Neuronal stem cell (in vitro differentiated cells): Measurements from ENCODE around the gene MORC3.
"Not testable (repeated sequence)": the region's sequence is repeated elsewhere in the genome, so short reads cannot be mapped to it uniquely, and the experiment has no call there.

Experiments
- DNase-seq: peaks from one replicate; pipeline ENCODE4 v3.0.0-alpha.2; 2013; ENCODE audit warnings: low spot score
- H2AFZ ChIP-seq: one replicate; pipeline ENCODE4 v1.6.1; 2013; ENCODE audit warnings: mild to moderate bottlenecking, low read length, inconsistent platforms
- H2AK5ac ChIP-seq: 2 replicates; pipeline ENCODE4 v1.6.1; 2013; ENCODE audit warnings: low read depth, mild to moderate bottlenecking, inconsistent platforms, low read length, moderate library complexity, mixed read lengths
- H2BK120ac ChIP-seq: 2 replicates; pipeline ENCODE4 v1.6.1; 2013; ENCODE audit warnings: low read depth, mild to moderate bottlenecking, inconsistent platforms, low read length, moderate library complexity, mixed read lengths
- H2BK12ac ChIP-seq: one replicate; pipeline ENCODE4 v1.6.1; 2013; ENCODE audit warnings: low read length, inconsistent platforms
- H2BK15ac ChIP-seq: 2 replicates; pipeline ENCODE4 v1.6.1; 2013; ENCODE audit warnings: mild to moderate bottlenecking, low read length, inconsistent platforms, mixed read lengths
- H2BK5ac ChIP-seq: one replicate; pipeline ENCODE4 v1.6.1; 2013; ENCODE audit warnings: inconsistent platforms, mild to moderate bottlenecking, low read length, moderate library complexity
- H3K14ac ChIP-seq: one replicate; pipeline ENCODE4 v1.6.1; 2013; ENCODE audit warnings: low read length, inconsistent platforms
- H3K18ac ChIP-seq: 2 replicates; pipeline ENCODE4 v1.6.1; 2013; ENCODE audit warnings: low read length, inconsistent platforms
- H3K23ac ChIP-seq: 2 replicates; pipeline ENCODE4 v1.6.1; 2013; ENCODE audit warnings: low read depth, mild to moderate bottlenecking, mixed read lengths, low read length, inconsistent platforms; ENCODE audit not compliant: poor library complexity
- H3K27ac ChIP-seq: replicated peaks from 3 replicates; pipeline ENCODE4 v1.5.1; 2013; ENCODE audit warnings: low read length, inconsistent platforms
- H3K27me3 ChIP-seq, 3 experiments: 2 replicates each; pipeline ENCODE4 v1.6.1; 2013; ENCODE audit warnings: low read length in 3 of 3, mild to moderate bottlenecking in 2 of 3, inconsistent platforms in 1 of 3, low read depth in 1 of 3, mixed read lengths in 1 of 3, moderate library complexity in 1 of 3; ENCODE audit not compliant: control insufficient read depth in 3 of 3, insufficient read depth in 3 of 3
- H3K36me3 ChIP-seq, 2 donors: replicated peaks in 1 of 2; 2 replicates each; pipeline ENCODE4 v1.6.1; 2013; ENCODE audit warnings: low read length in 2 of 2; ENCODE audit not compliant: control insufficient read depth in 2 of 2, insufficient read depth in 2 of 2
- H3K4ac ChIP-seq: 2 replicates; pipeline ENCODE4 v1.6.1; 2013; ENCODE audit warnings: inconsistent platforms, mild to moderate bottlenecking, low read length, moderate library complexity
- H3K4me1 ChIP-seq, 2 donors: 1 replicate in 1 of 2; 2 replicates in 1 of 2; pipeline ENCODE4 v1.6.1; 2013; ENCODE audit warnings: low read length in 2 of 2, low read depth in 1 of 2; ENCODE audit not compliant: control insufficient read depth in 2 of 2, insufficient read depth in 1 of 2
- H3K4me2 ChIP-seq: one replicate; pipeline ENCODE4 v1.6.1; 2013; ENCODE audit warnings: mild to moderate bottlenecking, low read length, inconsistent platforms; ENCODE audit not compliant: insufficient read depth, poor library complexity, severe bottlenecking
- H3K4me3 ChIP-seq, 2 donors: 2 replicates each; pipeline ENCODE4 v1.5.1; 2013; ENCODE audit warnings: low read length in 2 of 2, mild to moderate bottlenecking in 2 of 2, inconsistent platforms in 1 of 2, moderate library complexity in 1 of 2
- H3K79me1 ChIP-seq: one replicate; pipeline ENCODE4 v1.6.1; 2013; ENCODE audit warnings: low read depth, mild to moderate bottlenecking, inconsistent platforms, low read length, moderate library complexity
- H3K9ac ChIP-seq: one replicate; pipeline ENCODE4 v1.6.1; 2013; ENCODE audit warnings: mild to moderate bottlenecking, low read depth, low read length, inconsistent platforms; ENCODE audit not compliant: poor library complexity
- H3K9me3 ChIP-seq, 2 donors: replicated peaks in 1 of 2; 2 replicates each; pipeline versions ENCODE3 to v1.6.1; 2013; ENCODE audit warnings: low read length in 2 of 2, mild to moderate bottlenecking in 2 of 2, inconsistent platforms in 1 of 2, low read depth in 1 of 2, mixed read lengths in 1 of 2, moderate library complexity in 1 of 2; ENCODE audit not compliant: control insufficient read depth in 2 of 2, insufficient read depth in 1 of 2
- H4K8ac ChIP-seq: one replicate; pipeline ENCODE4 v1.6.1; 2013; ENCODE audit warnings: low read depth, mild to moderate bottlenecking, inconsistent platforms, low read length, moderate library complexity
- H4K91ac ChIP-seq: one replicate; pipeline ENCODE4 v1.6.1; 2013; ENCODE audit warnings: low read length, low read depth, mild to moderate bottlenecking, inconsistent platforms; ENCODE audit not compliant: poor library complexity
- WGBS, 2 donors: extraction: QIAGEN DNeasy Blood & Tissue Kit; methylation state at CpG; one replicate each; pipeline ENCODE4 v1.1.7; 2013; ENCODE audit warnings: missing lambda C conversion rate in 2 of 2, mixed read lengths in 1 of 2; ENCODE audit not compliant: insufficient read length in 2 of 2, insufficient replicate concordance in 1 of 2; ENCODE audit errors: extremely low coverage in 2 of 2; 5-methylcytosine and 5-hydroxymethylcytosine counted together

Gene MORC3

DNA sequence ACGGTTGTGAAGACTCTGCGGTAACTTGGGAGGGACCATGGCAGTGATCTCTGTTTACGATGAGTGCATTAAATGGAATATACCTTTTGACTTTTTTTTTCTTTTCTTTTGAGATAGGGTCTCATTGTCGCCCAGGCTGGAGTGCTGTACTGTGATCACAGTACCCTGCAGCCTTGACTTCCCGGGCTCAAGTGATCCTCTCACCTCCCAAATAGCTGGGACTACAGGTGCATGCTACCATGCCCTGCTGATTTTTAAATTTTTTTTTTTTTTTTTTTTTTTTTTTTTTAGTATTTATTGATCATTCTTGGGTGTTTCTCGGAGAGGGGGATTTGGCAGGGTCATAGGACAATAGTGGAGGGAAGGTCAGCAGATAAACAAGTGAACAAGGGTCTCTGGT lies 71.7 kb downstream of the MORC3 start:
- not testable (repeated sequence) for H3K9me3 ChIP-seq, H3K27me3 ChIP-seq, H3K18ac ChIP-seq, H2BK5ac ChIP-seq, H3K4ac ChIP-seq, H2BK120ac ChIP-seq, H2BK15ac ChIP-seq, H3K14ac ChIP-seq, H3K4me2 ChIP-seq, H3K23ac ChIP-seq, H4K91ac ChIP-seq, H3K4me1 ChIP-seq, DNase-seq, H2AK5ac ChIP-seq, H2BK12ac ChIP-seq, H4K8ac ChIP-seq, H3K4me3 ChIP-seq, H3K9ac ChIP-seq, H3K79me1 ChIP-seq, H2AFZ ChIP-seq, H3K27ac ChIP-seq
- H3K36me3 ChIP-seq = peaks cover 28 to 87% of the 10 kb centered on the region in 2 donors
- WGBS, 2 donors = no CpG with 5 or more reads among the region's 6 CpGs

DNA sequence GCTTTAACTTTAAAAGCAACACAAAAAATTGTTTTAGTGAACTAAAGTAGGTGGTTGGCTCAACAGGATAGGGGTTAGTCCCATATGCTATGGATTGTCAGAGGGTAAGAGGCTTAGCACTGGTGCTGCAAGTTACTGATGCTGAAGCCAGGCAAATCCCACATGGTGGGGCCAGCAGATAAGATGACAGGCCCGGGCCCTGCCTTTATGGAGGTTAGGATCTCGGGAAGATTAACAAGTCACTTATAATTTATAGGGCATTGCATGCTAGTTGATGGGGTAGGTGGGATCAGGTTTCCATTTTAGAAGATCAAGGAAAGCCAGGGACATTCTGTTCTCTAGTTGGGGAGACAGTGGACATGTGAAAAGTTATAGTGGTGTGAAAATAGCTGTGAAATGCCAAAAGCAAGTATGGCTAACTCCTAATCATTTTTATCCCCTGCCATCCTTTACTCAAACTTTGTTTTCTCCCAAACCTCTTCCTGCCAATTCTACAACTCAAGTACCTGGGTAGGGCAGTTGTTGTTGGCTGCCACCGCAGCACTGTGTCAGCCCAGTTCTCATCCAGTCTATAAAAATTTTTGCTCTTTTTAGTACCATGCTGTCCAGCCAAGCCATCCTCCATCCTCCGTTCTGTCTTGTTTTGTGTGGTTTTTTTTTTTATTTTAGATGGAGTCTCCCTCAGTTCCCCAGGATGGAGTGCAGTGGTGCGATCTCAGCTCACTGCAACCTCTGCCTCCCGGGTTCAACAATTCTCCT lies 75.5 kb downstream of the MORC3 start:
- no CpG with 5 or more reads among the region's 6 CpGs for WGBS, 2 donors
- no peak overlapping the region for H2BK5ac ChIP-seq
- H3K9ac ChIP-seq = no peak overlapping the region
- H3K18ac ChIP-seq = no peak overlapping the region
- H2AFZ ChIP-seq = no peak overlapping the region
- H3K4me1 ChIP-seq = no peaks in the 10 kb centered on the region
- no peak overlapping the region for H2BK120ac ChIP-seq
- no peaks in the 10 kb centered on the region for H3K27me3 ChIP-seq
- no peak overlapping the region for H3K27ac ChIP-seq
- peaks cover 27 to 86% of the 10 kb centered on the region in 2 donors for H3K36me3 ChIP-seq
- no peak overlapping the region for H2BK15ac ChIP-seq
- no peak overlapping the region for H3K4ac ChIP-seq
- H4K91ac ChIP-seq = no peak overlapping the region
- H3K4me2 ChIP-seq = no peak overlapping the region
- H3K23ac ChIP-seq = no peak overlapping the region
- H3K79me1 ChIP-seq = no peaks in the 10 kb centered on the region
- no peak overlapping the region for H2AK5ac ChIP-seq
- no peak overlapping the region for H3K14ac ChIP-seq
- DNase-seq = no peak
- no peak overlapping the region for H4K8ac ChIP-seq
- no peak overlapping the region for H3K4me3 ChIP-seq
- no peak overlapping the region for H2BK12ac ChIP-seq
- peaks cover 0 to 2% of the 10 kb centered on the region in 2 donors for H3K9me3 ChIP-seq

DNA sequence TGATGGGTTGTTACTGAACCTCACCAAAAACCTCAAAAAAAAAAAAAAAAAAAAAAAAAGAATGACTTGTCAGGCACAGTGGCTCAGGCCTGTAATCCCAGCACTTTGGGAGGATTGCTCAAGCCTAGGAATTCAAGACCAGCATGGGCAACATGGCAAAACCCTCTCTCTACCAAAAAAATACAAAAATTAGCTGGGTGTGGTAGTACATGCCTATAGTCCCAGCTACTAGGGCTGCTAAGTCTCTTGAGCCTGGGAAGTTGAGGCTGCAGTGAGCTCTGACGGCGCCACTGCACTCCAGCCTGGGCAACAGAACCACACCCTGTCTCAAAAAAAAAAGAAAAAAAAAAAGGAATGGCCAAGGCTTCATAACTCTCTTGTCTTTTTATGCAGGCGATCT lies 76.3 kb downstream of the MORC3 start:
- WGBS, 2 donors = no CpG with 5 or more reads among the region's 3 CpGs
- H3K27ac ChIP-seq = no peak overlapping the region
- no peaks in the 10 kb centered on the region for H3K4me1 ChIP-seq
- no peak overlapping the region for H3K4me3 ChIP-seq
- no peak overlapping the region for H3K9ac ChIP-seq
- no peak overlapping the region for H2AK5ac ChIP-seq
- no peak overlapping the region for H3K14ac ChIP-seq
- no peak overlapping the region for H4K8ac ChIP-seq
- no peak overlapping the region for H2BK12ac ChIP-seq
- peaks cover 24 to 84% of the 10 kb centered on the region in 2 donors for H3K36me3 ChIP-seq
- no peaks in the 10 kb centered on the region for H3K79me1 ChIP-seq
- H4K91ac ChIP-seq = no peak overlapping the region
- no peak overlapping the region for H3K4ac ChIP-seq
- no peak overlapping the region for H2BK5ac ChIP-seq
- H3K4me2 ChIP-seq = no peak overlapping the region
- no peak overlapping the region for H2AFZ ChIP-seq
- no peaks in the 10 kb centered on the region for H3K27me3 ChIP-seq
- no peak overlapping the region for H3K23ac ChIP-seq
- H3K9me3 ChIP-seq = peaks cover 0 to 2% of the 10 kb centered on the region in 2 donors
- H2BK15ac ChIP-seq = no peak overlapping the region
- H3K18ac ChIP-seq = no peak overlapping the region
- no peak for DNase-seq
- no peak overlapping the region for H2BK120ac ChIP-seq

DNA sequence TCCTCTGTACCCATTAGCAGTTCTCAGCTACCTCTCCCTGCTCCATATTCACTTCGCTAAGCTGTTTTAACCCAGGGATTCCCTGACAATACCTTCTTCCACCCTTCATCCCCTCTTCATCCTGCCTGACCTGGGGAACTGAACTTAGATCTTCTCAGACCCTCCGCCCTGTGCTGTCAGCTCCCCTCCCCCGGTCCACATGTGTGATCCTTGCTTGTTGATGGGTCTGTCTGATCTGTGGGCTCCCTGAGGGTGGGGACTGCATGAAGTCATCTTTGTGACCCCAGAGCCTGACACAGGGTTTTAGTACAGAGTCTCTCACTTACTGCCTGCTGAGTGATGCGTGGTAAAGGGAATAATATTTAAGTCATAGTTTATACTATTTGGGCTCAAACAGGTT lies 77.0 kb downstream of the MORC3 start:
- Histone ChIP-seq H4K8ac (no peak overlapping the region), H3K36me3 (peaks cover 21 to 82% of the 10 kb centered on the region in 2 donors), H2BK15ac (no peak overlapping the region), H3K23ac (no peak overlapping the region), H3K79me1 (no peaks in the 10 kb centered on the region), H3K27ac (no peak overlapping the region), H3K9ac (no peak overlapping the region), H2AFZ (no peak overlapping the region), H3K9me3 (no peaks in the 10 kb centered on the region), H3K14ac (no peak overlapping the region), H4K91ac (no peak overlapping the region), H3K18ac (no peak overlapping the region), H2BK120ac (no peak overlapping the region), H3K4me2 (no peak overlapping the region), H2AK5ac (no peak overlapping the region), H3K4me3 (no peak overlapping the region), H2BK12ac (no peak overlapping the region), H3K4me1 (no peaks in the 10 kb centered on the region), H2BK5ac (no peak overlapping the region), H3K4ac (no peak overlapping the region), H3K27me3 (no peaks in the 10 kb centered on the region)
- DNase-seq = no peak
- no CpG with 5 or more reads among the region's 4 CpGs for WGBS, 2 donors
